GM12872 (cell line): ENCODE data around the gene NPW.

ENCODE experiments used
- CTCF ChIP-seq: IDR thresholded peaks from 3 replicates; pipeline ENCODE4 v1.5.1; 2011; ENCODE audit warnings: low read depth, mild to moderate bottlenecking, low read length, moderate library complexity; ENCODE audit not compliant: insufficient read depth

Gene NPW

GRCh38 chr16:2054543-2055245, 35.1 kb downstream of the NPW start:
- TF ChIP-seq CTCF, result no peak

- TF ChIP-seq CTCF, result no peak
These were observed 36.5 kb downstream of the NPW start for GRCh38 chr16:2056077-2056476.

- peak; percentile 37; the same call in 1 of the 3 replicates for TF ChIP-seq CTCF
These were observed 37.3 kb downstream of the NPW start for GRCh38 chr16:2056681-2057407.

- no peak for TF ChIP-seq CTCF
These were observed 37.9 kb downstream of the NPW start for GRCh38 chr16:2057438-2057837.

- TF ChIP-seq CTCF, result no peak
These were observed 38.8 kb downstream of the NPW start for GRCh38 chr16:2058420-2058819.

- TF ChIP-seq CTCF, result no peak
These were observed 39.3 kb downstream of the NPW start for GRCh38 chr16:2058872-2059271.

- TF ChIP-seq CTCF, result no peak
These were observed 40.8 kb downstream of the NPW start for GRCh38 chr16:2060346-2060745.
